Measurements from ENCODE around the gene CHRNA5.
"Not testable (repeated sequence)": the region's sequence is repeated elsewhere in the genome, so short reads cannot be mapped to it uniquely, and the experiment has no call there.

Gene CHRNA5

DNA sequence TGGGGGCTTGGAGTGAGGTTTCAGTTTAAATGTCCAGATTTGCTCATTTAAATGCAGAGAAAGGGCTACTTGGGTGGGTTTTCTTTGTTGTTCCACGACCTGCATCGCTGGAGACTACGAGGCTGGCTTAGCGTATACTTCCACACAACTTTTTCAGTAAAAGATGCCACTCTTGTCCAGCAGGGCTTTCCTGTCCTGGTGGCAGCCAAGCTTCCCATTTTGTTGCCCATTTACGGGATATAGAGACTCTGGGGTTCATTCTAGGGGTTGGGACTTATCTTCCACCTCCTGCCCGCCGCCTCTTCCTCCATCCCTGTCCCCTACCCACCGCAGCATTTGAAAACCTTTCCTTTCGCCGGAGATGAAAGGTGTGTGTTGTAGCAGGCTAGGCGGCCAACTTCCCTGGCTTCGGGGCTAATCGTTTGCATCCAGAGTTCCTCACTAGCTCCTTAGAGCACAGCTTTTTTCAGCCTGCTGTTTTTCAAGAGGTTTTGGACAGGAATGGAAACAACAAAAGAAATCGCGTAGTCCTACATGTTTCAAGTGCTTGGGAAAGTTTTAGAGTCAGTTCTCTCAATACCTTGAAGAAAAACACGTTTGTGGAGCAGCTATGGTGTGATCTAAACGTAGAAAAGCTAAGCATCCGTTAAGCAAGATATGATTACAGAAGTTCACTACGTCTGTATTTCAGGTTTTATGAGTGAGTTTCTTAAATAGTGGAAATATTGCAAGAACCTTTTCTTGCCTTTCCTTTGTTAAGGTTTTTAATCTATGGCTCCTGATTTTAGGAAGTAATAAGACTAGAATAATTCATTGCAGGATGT lies 843 bp downstream of the CHRNA5 start:
- DNase-seq (ENCODE audit: low read depth), result no peak

DNA sequence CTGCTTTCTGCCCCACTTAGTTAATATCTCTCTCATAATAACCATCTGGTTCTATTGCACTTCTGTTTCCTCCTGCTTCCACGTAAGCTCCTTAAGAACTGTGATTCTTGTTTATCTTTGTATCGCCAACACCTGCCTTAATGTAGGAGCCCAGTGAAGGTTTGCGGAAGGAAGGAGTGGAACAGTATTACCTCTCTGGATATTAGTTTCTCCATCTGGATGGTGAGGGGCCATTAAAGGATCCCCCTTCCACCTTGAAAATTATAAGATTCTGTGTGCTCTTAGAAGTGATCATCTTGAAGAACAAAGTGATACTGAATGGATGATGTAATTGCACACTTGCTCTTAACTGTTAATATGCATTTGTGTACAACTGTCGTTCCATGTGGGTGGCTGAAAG lies 2.2 kb downstream of the CHRNA5 start:
- no peak for DNase-seq (ENCODE audit: low read depth)

DNA sequence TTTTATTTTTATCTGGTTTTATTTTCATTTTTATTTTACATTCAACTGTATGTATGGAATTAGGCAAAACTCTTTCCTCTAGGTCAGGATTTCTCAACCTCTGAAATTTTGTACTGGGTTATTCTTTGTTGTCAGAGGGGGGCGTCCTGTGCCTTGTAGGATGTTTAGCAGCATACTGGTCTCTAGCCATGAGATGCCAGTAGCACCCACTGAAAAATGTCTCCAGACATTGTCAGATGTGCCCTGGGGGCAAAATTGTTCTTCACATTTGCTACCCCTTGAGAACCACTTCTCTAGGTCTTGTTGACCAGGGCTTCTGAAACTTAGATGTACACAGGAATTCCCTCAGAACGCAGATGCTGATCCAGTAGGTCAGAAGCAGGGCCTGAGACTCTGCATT lies 5.4 kb downstream of the CHRNA5 start:
- DNase-seq (ENCODE audit: low read depth), result no peak

DNA sequence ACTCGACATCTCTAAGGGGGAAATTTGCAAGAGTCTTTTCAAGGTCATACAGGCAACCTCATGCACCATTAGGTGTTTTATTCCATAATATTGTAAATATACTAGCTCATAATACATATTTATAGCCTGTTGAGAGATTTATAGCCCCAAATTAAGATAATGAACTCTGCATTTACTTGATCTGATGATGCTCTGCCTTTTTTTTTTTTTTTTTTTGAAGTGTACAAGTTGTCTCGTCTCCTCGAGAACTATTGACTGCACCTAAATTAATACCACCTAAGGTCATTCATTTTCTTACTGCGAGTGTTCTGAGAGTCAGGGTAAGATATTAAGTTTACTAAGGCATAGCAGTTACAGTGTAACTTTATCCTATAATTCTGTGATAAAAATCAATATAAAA lies 6.1 kb downstream of the CHRNA5 start:
- DNase-seq (ENCODE audit: low read depth), result no peak

DNA sequence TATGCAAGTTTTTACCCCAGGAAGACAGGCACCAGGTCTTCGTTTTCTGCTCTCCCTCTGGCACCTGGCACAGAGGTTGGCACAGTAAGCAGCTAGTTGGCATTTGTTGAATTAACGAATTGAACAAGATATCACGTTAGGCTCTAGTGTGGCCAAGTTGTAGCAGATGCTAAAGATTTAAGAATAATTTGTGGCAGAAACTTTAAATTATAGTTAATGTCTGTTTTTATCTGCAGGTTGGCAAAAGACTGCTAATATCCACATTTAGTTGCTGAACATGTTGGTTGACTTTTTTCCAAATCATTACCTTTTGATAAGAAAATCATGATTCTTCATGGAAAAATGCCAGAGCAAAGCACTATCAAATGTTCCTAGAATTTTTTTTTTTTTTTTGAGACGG lies 8.1 kb downstream of the CHRNA5 start:
- no peak for DNase-seq (ENCODE audit: low read depth)

DNA sequence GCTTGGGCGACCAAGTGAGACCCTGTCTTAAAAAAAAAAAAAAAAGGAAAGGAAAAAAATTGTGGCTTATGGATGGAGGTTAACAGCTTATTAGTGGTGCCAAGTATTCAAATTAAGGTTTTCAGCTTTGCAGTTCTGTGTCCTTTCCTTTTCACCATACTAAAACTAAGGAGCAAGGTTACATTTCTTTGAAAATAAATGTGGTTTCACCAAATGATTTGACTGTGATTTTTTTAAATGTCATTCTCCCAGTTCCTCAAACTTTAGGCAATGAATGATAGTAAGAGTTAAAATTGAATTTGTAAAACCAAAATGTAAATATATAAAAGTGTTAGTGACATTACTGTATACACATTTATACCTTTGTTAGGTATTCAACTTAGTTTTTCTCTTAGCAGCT lies 9.6 kb downstream of the CHRNA5 start:
- DNase-seq (ENCODE audit: low read depth), result no peak

DNA sequence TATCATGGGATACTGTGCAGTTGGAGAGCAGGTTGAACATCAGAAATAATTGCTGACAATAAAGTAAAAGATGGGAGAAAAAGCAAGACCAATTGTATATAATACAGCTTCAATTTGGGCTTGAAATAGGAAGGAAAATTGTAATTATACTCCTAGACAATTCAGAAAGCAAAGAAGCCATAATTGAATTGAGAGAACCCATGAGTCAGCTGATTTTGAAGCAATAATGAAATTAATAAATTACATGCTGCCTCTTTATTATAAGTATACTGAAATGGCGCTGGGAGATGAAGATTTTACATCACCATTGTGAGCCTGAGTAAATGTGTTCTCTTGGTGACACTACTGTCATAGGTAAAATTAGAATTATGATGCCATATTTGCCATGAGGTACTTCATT lies 32.3 kb downstream of the CHRNA5 start:
- DNase-seq (ENCODE audit: low read depth), result no peak

DNA sequence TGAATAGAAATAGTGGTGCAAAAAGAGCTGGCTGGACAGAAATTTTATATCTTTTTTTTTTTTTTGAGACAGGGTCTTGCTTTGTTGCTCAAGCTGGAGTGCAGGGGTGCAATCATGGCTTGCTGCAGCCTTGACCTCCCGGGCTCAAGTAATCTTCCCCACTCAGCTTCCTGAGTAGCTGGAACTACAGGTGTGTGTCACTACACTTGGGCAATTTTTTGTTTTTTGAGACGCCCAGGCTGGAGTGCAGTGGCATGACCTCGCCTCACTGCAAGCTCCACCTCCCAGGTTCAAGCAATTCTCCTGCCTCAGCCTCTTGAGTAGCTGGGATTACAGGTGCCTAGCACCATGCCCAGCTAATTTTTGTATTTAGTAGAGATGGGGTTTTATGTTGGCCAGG lies 33.0 kb downstream of the CHRNA5 start:
- DNase-seq (ENCODE audit: low read depth), result no peak

- DNase-seq (ENCODE audit: low read depth), result no peak
These were observed 33.9 kb downstream of the CHRNA5 start for GRCh38 chr15:78599189-78599588.

DNA sequence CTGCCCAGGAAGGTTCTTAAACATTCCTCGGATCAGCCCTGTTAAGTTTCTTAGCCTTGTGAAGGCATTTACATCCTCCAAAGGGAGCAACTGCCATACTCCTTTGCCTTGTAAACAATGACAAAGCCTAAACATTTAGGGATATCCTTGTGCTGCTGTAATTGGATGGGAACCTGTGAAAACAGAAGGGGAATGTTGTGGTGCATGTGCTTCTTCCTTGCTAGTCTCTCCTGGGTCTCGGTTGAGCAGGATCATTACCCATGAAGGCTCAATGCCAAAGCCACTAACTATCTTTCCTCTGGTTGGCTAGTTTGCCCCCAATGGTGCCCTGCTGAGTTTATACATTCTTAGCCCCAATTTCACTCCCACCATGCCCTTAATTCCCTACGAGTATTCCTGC lies 38.1 kb downstream of the CHRNA5 start:
- DNase-seq (ENCODE audit: low read depth), result no peak

- DNase-seq (ENCODE audit: low read depth), result no peak
These were observed 39.1 kb downstream of the CHRNA5 start for GRCh38 chr15:78604420-78604819.

DNA sequence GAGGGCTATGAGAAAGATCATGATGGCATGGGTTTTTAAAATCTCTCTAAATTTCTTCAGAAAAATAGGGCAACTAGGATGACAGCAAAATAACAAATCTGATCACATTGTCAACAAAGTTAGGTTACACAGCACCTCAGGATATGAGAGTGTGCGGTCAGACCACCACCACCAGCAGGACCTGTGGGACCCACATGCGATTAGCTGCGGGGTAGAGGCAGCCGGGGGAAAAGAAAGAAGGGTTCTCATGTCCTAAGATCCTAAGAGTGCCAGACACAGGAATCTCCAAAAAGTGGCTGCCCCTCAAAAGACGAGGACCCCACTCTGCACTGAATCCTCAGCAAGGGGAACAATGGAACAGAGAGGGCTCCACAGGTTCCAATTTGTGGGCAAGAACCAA lies 39.9 kb downstream of the CHRNA5 start:
- DNase-seq (ENCODE audit: low read depth), result no peak

- no peak for DNase-seq (ENCODE audit: low read depth)
These were observed 40.4 kb downstream of the CHRNA5 start for GRCh38 chr15:78605680-78606079.

DNA sequence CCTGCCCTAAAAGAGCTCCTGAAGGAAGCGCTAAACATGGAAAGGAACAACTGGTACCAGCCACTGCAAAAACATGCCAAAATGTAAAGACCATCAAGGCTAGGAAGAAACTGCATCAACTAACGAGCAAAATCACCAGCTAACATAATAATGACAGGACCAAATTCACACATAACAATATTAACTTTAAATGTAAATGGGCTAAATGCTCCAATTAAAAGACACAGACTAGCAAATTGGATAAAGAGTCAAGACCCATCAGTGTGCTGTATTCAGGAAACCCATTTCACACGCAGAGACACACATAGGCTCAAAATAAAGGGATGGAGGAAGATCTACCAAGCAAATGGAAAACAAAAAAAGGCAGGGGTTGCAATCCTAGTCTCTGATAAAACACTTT lies 44.2 kb downstream of the CHRNA5 start:
- DNase-seq (ENCODE audit: low read depth), result not testable (repeated sequence)

- DNase-seq (ENCODE audit: low read depth), result no peak
These were observed 48.7 kb downstream of the CHRNA5 start for GRCh38 chr15:78614021-78614420.

DNA sequence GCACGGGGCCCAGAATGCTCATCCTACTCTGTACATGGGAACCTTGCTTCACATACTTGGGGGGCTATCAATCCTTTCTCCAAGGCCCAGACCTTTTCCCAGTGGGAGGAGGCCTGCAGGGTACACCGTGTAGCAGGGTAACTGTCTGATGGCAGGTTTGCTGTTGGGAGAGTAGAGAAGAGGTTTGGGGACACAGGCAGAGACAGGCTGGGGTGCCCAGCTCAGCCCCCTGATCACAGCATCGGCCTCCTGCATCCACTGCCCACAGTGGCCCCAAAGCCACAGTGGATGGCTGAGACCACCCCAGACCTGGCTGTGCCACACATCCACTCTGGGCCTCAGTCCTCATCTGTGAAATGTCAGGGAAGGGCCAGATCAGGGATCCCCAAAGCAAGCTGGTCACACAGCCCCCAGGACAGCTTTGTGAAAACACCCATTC lies 49.9 kb downstream of the CHRNA5 start:
- no peak for DNase-seq (ENCODE audit: low read depth)

DNA sequence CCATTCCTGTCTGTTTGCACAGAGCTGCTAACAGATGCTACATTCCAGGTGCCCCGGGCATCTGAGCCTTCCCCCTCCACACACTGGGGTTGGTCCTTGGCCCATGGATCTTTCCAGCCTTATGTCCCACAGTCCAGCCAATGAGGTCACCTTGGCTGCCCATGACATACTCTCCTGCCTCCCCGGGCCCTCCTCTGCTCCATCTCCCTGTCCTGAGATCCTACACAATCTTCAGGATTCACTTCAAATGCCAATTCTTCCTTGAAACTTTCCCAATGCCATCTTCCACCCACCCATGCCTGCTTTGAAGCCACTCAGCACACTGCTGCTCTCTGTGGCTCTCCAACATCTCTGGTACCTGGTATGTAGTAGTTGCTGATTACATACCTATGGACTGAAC lies 51.2 kb downstream of the CHRNA5 start:
- no peak for DNase-seq (ENCODE audit: low read depth)

DNA sequence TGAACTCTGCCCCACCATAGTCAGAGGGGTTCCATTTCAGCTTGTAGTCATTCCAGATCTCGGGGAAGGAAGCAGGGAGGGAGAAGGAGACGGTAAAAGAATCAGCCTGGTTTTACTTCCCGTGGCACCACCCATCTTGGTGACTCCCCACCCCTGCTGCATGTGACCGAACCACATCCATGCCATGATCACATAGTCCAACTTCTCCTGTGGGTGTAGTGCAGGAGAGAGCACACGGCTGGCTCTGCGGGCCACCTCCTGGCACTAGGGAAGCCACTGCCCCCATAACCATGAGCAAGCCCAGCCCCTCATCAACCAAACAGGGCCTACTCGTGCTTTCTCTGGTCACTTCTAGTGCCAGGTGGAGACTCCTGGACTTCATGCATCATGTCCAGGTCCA lies 51.8 kb downstream of the CHRNA5 start:
- no peak for DNase-seq (ENCODE audit: low read depth)

GRCh38 chr15:78617516-78617915 lies 52.2 kb downstream of the CHRNA5 start:
- DNase-seq (ENCODE audit: low read depth), result no peak

DNA sequence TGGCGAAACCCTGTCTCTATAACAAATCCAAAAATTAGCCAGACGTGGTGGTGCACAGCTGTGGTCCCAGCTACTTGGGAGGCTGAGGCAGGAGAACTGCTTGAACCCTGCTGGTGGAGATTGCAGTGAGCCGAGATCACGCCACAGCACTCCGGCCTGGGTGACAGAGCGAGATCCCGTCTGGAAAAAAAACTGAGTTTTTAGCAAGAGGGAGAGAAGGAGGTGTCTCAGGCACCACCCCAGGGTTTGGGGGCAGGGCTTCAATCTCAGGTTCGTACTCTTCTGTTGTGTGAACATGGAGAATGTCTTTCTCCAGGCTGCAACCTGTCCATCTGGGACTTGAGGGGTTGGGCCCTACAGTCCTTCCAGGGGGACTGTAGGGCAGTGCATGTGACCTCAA lies 52.7 kb downstream of the CHRNA5 start:
- DNase-seq (ENCODE audit: low read depth), result no peak

GRCh38 chr15:78618490-78618934 lies 53.2 kb downstream of the CHRNA5 start:
- DNase-seq (ENCODE audit: low read depth), result peak; percentile 58

- no peak for DNase-seq (ENCODE audit: low read depth)
These were observed 54.0 kb downstream of the CHRNA5 start for GRCh38 chr15:78619022-78619950.

DNA sequence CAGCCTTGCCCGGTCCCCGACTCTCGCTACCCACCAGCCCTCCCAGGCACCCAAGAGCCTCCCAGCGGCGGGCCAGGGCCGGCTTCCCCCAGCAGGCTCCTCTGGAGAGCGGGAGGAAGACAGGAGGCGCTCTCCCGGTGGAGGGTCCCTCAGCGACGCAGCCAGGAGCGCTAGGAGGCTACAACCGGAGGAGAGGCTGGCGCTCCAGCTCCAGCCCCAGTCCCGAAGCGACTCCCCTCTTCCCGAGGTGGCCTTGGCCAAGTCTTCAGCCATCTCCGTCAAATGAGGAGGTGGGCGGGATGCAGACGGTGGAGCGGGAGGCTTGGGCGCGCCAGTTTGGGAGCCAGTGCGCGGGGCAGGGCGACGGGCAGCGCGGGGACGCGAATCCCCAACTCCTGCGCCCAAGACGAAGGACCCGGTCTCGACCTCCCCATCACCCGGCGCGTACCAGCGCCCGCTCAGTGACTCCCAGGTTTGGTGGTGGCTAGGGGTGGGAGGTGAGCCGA lies 54.8 kb downstream of the CHRNA5 start:
- DNase-seq (ENCODE audit: low read depth), result no peak

Data from stimulated activated CD8-positive, alpha-beta memory T cell treated with anti-CD3 and anti-CD28 coated beads, Interleukin-7, amount 100 ng/mL, for 24 hours (primary cell).